ENCODE results near the gene GRM1.

DNA sequence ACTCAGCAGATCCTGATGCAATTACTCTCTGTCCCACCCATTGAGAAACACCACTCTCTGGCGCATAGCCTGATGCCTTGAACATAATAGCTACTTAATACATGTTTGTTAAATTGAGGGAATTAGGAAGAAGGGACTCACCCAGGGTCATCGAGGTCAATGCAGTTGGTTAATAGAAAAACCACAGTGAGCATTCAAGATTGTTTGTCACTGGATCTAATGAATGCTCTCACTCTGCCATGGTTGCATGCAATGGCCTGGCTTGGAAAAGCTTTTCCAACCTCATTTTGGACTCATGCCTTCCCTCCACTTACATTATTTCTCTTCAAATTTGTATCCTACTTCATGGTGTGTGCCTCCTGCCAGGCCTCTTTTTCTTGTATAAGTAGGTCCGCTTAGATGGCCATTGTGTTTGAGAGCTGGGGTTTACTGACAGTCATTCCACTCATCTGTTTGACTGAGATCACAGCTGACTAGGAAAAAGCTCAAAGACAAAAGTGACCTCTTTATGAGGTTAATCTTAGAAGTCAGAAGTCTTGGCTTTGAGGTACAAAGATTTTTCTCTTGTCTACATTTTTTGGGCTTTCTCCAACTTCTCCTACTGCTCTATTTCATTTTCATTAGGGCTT is 360.0 kb downstream of the GRM1 start:
- TF ChIP-seq EZH2phosphoT487 (IDR thresholded peaks at IDR 0.05; ENCODE audit: borderline replicate concordance): no peak
- TF ChIP-seq, protein P1, sequence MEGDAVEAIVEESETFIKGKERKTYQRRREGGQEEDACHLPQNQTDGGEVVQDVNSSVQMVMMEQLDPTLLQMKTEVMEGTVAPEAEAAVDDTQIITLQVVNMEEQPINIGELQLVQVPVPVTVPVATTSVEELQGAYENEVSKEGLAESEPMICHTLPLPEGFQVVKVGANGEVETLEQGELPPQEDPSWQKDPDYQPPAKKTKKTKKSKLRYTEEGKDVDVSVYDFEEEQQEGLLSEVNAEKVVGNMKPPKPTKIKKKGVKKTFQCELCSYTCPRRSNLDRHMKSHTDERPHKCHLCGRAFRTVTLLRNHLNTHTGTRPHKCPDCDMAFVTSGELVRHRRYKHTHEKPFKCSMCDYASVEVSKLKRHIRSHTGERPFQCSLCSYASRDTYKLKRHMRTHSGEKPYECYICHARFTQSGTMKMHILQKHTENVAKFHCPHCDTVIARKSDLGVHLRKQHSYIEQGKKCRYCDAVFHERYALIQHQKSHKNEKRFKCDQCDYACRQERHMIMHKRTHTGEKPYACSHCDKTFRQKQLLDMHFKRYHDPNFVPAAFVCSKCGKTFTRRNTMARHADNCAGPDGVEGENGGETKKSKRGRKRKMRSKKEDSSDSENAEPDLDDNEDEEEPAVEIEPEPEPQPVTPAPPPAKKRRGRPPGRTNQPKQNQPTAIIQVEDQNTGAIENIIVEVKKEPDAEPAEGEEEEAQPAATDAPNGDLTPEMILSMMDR (conservative IDR thresholded peaks at IDR 0.05; ENCODE audit: low read length): no peak

Measured in Loucy (cell line).